ENCODE results near the gene MAPK8IP1. TPM values are rescaled to one million over a fixed set of nuclear protein-coding genes. Genes with fewer than 3 reads are reported as not detected.

The MAPK8IP1 gene
- 5.4 and 13.1 TPM in 2 replicates for total RNA-seq

GRCh38 chr11:45885274-45885920, at the start of gene MAPK8IP1:
Gene MAPK8IP1, plus strand, starts transcription at chr11:45885651. Its CDS starts 170 bp downstream, at chr11:45885821.

GRCh38 chr11:45846974-45847910, 38.2 kb upstream of the MAPK8IP1 start, which contains the start of gene CRY2:
Gene CRY2, plus strand, starts transcription at chr11:45847475. Its CDS starts 16 bp downstream, at chr11:45847491.

GRCh38 chr11:45906965-45907611, 21.6 kb downstream of the MAPK8IP1 start, which contains the start of gene FREY1:
Gene FREY1, minus strand, starts transcription at chr11:45907271. Its CDS starts 26 bp downstream, at chr11:45907245.

GRCh38 chr11:45917623-45918330, 32.3 kb downstream of the MAPK8IP1 start, which contains the start of gene PEX16:
Gene PEX16, minus strand, starts transcription at chr11:45917877. Its CDS starts 66 bp downstream, at chr11:45917811.

GRCh38 chr11:45922425-45923082, 37.1 kb downstream of the MAPK8IP1 start, which contains the start of gene LARGE2:
Gene LARGE2, plus strand, starts transcription at chr11:45922656. Its CDS starts 227 bp downstream, at chr11:45922883.

Other genes starting within 250 kb of the MAPK8IP1 start
- gene CHST1, start 220.0 kb upstream of the MAPK8IP1 start, total RNA-seq = 0.07 TPM in 1 of 2 replicates, not detected in the other
- 12.2 and 13.1 TPM in 2 replicates for gene SLC35C1, start 80.5 kb upstream of the MAPK8IP1 start, total RNA-seq
- 6.5 and 8.3 TPM in 2 replicates for gene CRY2, start 38.2 kb upstream of the MAPK8IP1 start, total RNA-seq
- gene FREY1, start 21.6 kb downstream of the MAPK8IP1 start, total RNA-seq = 0.21 and 0.23 TPM in 2 replicates
- gene PEX16, start 32.2 kb downstream of the MAPK8IP1 start, total RNA-seq = 34.4 and 40.8 TPM in 2 replicates
- gene LARGE2, start 37.0 kb downstream of the MAPK8IP1 start, total RNA-seq = 25.0 and 27.2 TPM in 2 replicates
- gene PHF21A, start 235.8 kb downstream of the MAPK8IP1 start, total RNA-seq = 7.6 and 10.6 TPM in 2 replicates